Activated naive CD4-positive, alpha-beta T cell treated with anti-CD3 and anti-CD28 coated beads, Interleukin-2, amount 50 U/mL, for 24 hours (primary cell): ENCODE results near the gene CNGA4.

ENCODE experiments used
- H3K27ac Mint-ChIP-seq: one replicate; pipeline ENCODE4 v1.8.0; 2021; ENCODE audit warnings: mild to moderate bottlenecking, mixed read lengths
- H3K27me3 Mint-ChIP-seq: one replicate; pipeline ENCODE4 v1.8.0; 2021; ENCODE audit warnings: mixed read lengths
- H3K36me3 Mint-ChIP-seq: one replicate; pipeline ENCODE4 v1.8.0; 2021; ENCODE audit warnings: mixed read lengths
- H3K4me1 Mint-ChIP-seq: one replicate; pipeline ENCODE4 v1.8.0; 2021; ENCODE audit warnings: mixed read lengths
- H3K4me3 Mint-ChIP-seq: one replicate; pipeline ENCODE4 v1.8.0; 2021; ENCODE audit warnings: mild to moderate bottlenecking, mixed read lengths
- H3K9me3 Mint-ChIP-seq: one replicate; pipeline ENCODE4 v1.8.0; 2021; ENCODE audit warnings: mixed read lengths

The CNGA4 gene

GRCh38 chr11:6238902-6239301 is at the start of gene CNGA4:
TSS of gene CNGA4 (plus strand) at chr11:6239089. CDS start at chr11:6239207, 118 bp downstream.
- H3K27me3 Mint-ChIP-seq = no peaks in the 10 kb centered on the region
- H3K9me3 Mint-ChIP-seq = no peaks in the 10 kb centered on the region
- H3K27ac Mint-ChIP-seq = no peak within 1 kb of the TSS
- H3K4me1 Mint-ChIP-seq = peaks cover 13% of the 10 kb centered on the region
- H3K4me3 Mint-ChIP-seq = no peak within 1 kb of the TSS
- no peaks in the 10 kb centered on the region for H3K36me3 Mint-ChIP-seq

- no peak overlapping the region for H3K27ac Mint-ChIP-seq
- no peaks in the 10 kb centered on the region for H3K9me3 Mint-ChIP-seq
- peaks cover 5% of the 10 kb centered on the region for H3K4me1 Mint-ChIP-seq
- no peaks in the 10 kb centered on the region for H3K36me3 Mint-ChIP-seq
- no peak overlapping the region for H3K4me3 Mint-ChIP-seq
- H3K27me3 Mint-ChIP-seq = no peaks in the 10 kb centered on the region
Observed at GRCh38 chr11:6191742-6192141, 47.1 kb upstream of the CNGA4 start.

- H3K4me3 Mint-ChIP-seq = no peak overlapping the region
- no peaks in the 10 kb centered on the region for H3K9me3 Mint-ChIP-seq
- H3K36me3 Mint-ChIP-seq = no peaks in the 10 kb centered on the region
- H3K27me3 Mint-ChIP-seq = no peaks in the 10 kb centered on the region
- H3K27ac Mint-ChIP-seq = no peak overlapping the region
- H3K4me1 Mint-ChIP-seq = peaks cover 5% of the 10 kb centered on the region
Observed at GRCh38 chr11:6194065-6194581, 44.8 kb upstream of the CNGA4 start.

- H3K4me1 Mint-ChIP-seq = peaks cover 9% of the 10 kb centered on the region
- H3K36me3 Mint-ChIP-seq = no peaks in the 10 kb centered on the region
- H3K27me3 Mint-ChIP-seq = no peaks in the 10 kb centered on the region
- no peaks in the 10 kb centered on the region for H3K9me3 Mint-ChIP-seq
- H3K4me3 Mint-ChIP-seq = no peak overlapping the region
- no peak overlapping the region for H3K27ac Mint-ChIP-seq
Observed at GRCh38 chr11:6196396-6196795, 42.5 kb upstream of the CNGA4 start.

GRCh38 chr11:6197466-6198200 is 41.3 kb upstream of the CNGA4 start:
- H3K27me3 Mint-ChIP-seq = no peaks in the 10 kb centered on the region
- no peak overlapping the region for H3K27ac Mint-ChIP-seq
- no peaks in the 10 kb centered on the region for H3K9me3 Mint-ChIP-seq
- no peak overlapping the region for H3K4me3 Mint-ChIP-seq
- no peaks in the 10 kb centered on the region for H3K36me3 Mint-ChIP-seq
- peaks cover 9% of the 10 kb centered on the region for H3K4me1 Mint-ChIP-seq

- Mint-ChIP-seq H3K27ac (no peak within 1 kb of the TSS), H3K4me3 (no peak within 1 kb of the TSS), H3K27me3 (no peaks in the 10 kb centered on the region), H3K36me3 (no peaks in the 10 kb centered on the region), H3K4me1 (peaks cover 22% of the 10 kb centered on the region), H3K9me3 (no peaks in the 10 kb centered on the region)
Observed at GRCh38 chr11:6199174-6199810, 39.6 kb upstream of the CNGA4 start, which contains the start of gene OR52W1. TSS of gene OR52W1 (plus strand) at chr11:6199224. CDS start at chr11:6199224, 0 bp downstream.

DNA sequence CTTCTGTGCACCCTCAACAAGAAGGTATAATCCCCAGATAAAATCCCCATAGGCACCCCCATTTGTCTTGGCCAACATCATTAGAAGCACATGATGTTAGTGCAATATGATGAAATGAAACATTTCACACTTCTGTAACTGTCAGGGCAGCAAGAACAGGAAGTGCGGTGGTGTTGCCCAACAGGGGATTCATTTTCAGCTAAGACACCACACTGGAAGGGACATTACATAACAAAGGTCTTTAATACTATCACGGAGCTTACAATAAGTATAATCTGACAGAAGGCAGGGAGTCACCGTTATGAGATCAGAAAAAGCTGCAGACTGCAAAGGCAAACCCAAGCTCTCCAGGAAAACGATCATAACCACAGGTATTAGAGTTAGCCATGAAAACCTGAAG is 37.9 kb upstream of the CNGA4 start:
- no peaks in the 10 kb centered on the region for H3K27me3 Mint-ChIP-seq
- no peaks in the 10 kb centered on the region for H3K9me3 Mint-ChIP-seq
- H3K27ac Mint-ChIP-seq = peak overlapping the region; percentile 7
- peaks cover 32% of the 10 kb centered on the region for H3K4me1 Mint-ChIP-seq
- no peak overlapping the region for H3K4me3 Mint-ChIP-seq
- no peaks in the 10 kb centered on the region for H3K36me3 Mint-ChIP-seq

- no peak overlapping the region for H3K27ac Mint-ChIP-seq
- H3K27me3 Mint-ChIP-seq = no peaks in the 10 kb centered on the region
- H3K4me1 Mint-ChIP-seq = peaks cover 28% of the 10 kb centered on the region
- H3K4me3 Mint-ChIP-seq = no peak overlapping the region
- H3K36me3 Mint-ChIP-seq = peaks cover under 1% of the 10 kb centered on the region
- no peaks in the 10 kb centered on the region for H3K9me3 Mint-ChIP-seq
Observed at GRCh38 chr11:6201481-6201880, 37.4 kb upstream of the CNGA4 start.

GRCh38 chr11:6202041-6202440 is 36.8 kb upstream of the CNGA4 start:
- Mint-ChIP-seq H3K4me3 (no peak overlapping the region), H3K9me3 (no peaks in the 10 kb centered on the region), H3K4me1 (peaks cover 27% of the 10 kb centered on the region), H3K27ac (no peak overlapping the region), H3K27me3 (no peaks in the 10 kb centered on the region), H3K36me3 (peaks cover 3% of the 10 kb centered on the region)

GRCh38 chr11:6203327-6203726 is 35.6 kb upstream of the CNGA4 start:
- no peaks in the 10 kb centered on the region for H3K27me3 Mint-ChIP-seq
- H3K36me3 Mint-ChIP-seq = peaks cover 3% of the 10 kb centered on the region
- no peaks in the 10 kb centered on the region for H3K9me3 Mint-ChIP-seq
- H3K27ac Mint-ChIP-seq = no peak overlapping the region
- H3K4me1 Mint-ChIP-seq = peaks cover 27% of the 10 kb centered on the region
- no peak overlapping the region for H3K4me3 Mint-ChIP-seq

DNA sequence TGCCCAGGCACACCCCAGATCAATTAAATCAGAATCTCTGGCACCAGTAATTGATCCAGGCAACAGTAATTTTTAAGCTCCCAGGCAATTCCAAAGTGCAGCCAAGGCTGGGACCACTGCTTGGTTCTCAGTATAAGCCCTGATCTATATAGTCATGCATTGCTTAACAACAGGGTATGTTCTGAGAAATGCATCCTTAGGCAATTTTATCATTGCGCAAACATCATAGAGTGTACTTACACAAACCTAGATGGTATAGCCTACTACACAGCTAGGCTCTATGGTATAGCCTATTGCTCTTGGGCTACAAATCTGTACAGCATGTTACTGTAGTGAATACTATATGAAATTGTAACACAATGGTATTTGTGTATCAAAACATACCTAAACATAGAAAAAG is 34.2 kb upstream of the CNGA4 start:
- Mint-ChIP-seq H3K9me3 (no peaks in the 10 kb centered on the region), H3K27me3 (no peaks in the 10 kb centered on the region), H3K27ac (no peak overlapping the region), H3K36me3 (peaks cover 8% of the 10 kb centered on the region), H3K4me3 (no peak overlapping the region), H3K4me1 (peaks cover 27% of the 10 kb centered on the region)

DNA sequence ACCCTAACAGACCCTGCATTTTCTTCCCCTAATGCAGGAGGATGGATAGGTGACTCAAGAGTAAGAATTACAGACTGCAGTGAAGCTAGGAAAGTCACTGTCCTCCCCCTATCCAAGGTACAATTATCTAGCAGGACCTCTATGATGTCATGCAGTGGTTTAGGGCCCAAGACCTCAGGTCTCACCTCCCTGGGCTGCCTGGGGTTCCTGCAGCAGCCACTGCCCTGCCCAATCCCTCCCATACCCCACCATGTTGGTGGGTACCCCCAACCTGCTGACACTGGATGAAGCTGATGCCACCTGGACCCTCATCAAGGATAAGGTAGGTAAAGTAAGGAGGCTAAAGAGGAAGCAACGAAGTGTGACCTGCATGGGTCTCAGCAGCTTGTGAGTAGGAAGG is 33.5 kb upstream of the CNGA4 start, which contains the start of gene C11orf42:
C11orf42 (plus strand) TSS at position 192 of the 400 bp plus-strand sequence; CDS start at position 251, 59 bp downstream.
- H3K4me1 Mint-ChIP-seq = peaks cover 27% of the 10 kb centered on the region
- no peaks in the 10 kb centered on the region for H3K27me3 Mint-ChIP-seq
- H3K36me3 Mint-ChIP-seq = peaks cover 8% of the 10 kb centered on the region
- no peaks in the 10 kb centered on the region for H3K9me3 Mint-ChIP-seq
- no peak within 1 kb of the TSS for H3K27ac Mint-ChIP-seq
- no peak within 1 kb of the TSS for H3K4me3 Mint-ChIP-seq

DNA sequence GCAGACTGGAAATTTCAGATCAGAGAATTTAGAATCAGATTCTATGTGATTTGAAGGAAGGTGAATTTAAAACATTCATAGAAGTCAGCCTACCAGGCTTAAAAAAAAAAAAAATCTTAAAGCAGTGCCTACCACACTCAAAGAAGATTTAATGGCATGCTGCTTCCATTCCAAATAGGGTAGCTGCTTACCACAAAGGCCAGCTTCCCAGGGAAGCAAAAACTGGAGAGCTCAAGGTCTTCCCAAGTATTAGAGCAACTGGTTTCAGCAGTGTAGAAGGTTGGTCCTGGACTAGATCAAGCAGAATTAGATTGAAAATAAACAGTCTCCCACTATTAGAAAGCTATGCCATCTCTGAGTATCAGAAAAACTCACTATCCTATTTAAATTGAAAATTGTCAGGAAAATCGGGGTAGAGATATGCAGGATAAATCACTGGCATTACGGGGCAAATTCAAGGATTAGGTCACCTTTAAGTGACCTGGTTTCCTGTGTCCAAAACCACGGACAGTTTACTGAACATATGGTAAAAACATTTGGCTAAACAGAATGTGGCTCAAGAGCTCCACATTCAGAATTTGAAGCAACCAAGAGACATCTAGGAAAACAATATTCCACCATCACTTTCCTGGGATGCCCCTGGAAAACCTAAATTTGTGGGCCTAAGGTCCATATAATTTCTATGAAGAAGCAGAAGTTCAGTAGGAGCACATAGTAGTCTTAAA is 32.3 kb upstream of the CNGA4 start:
- Mint-ChIP-seq H3K4me1 (peaks cover 23% of the 10 kb centered on the region), H3K36me3 (peaks cover 10% of the 10 kb centered on the region), H3K9me3 (no peaks in the 10 kb centered on the region), H3K27me3 (no peaks in the 10 kb centered on the region), H3K4me3 (no peak overlapping the region), H3K27ac (no peak overlapping the region)

GRCh38 chr11:6209801-6210200 is 29.1 kb upstream of the CNGA4 start:
- Mint-ChIP-seq H3K27ac (no peak overlapping the region), H3K4me3 (no peak overlapping the region), H3K36me3 (peaks cover 10% of the 10 kb centered on the region), H3K9me3 (no peaks in the 10 kb centered on the region), H3K4me1 (peaks cover 5% of the 10 kb centered on the region), H3K27me3 (no peaks in the 10 kb centered on the region)

DNA sequence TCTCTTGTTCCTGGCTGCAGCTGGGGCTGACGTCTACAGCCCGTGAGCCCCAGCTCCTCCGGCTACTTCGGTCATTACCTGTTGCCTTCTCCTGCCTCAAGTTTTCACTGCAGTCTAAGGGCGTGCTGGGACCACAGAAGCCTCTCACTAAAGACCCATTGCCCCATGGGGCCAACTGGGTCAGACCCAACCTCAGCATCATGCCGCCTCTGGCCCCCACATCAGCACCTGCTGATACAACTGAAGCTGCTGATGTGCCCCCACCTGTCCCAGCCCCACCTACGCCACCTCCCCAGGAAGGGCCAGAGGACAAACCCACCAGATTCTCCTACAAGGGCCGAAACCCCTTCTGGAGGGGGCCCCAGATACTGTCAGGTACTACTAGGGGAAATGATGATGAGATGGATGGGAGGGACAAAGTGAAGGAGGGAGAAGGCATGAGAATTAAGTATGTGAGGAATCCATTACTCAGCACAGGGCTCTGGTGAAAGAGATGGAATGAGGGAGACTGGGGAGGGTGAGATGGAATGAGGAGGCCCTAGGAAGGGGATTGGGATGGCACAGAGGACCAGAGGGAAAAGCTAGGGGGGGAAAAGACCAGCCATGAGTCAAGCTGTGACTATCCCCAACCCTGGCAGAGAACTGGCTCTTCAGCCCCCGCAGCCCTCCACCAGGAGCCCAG is 28.5 kb upstream of the CNGA4 start:
- no peak overlapping the region for H3K27ac Mint-ChIP-seq
- no peak overlapping the region for H3K4me3 Mint-ChIP-seq
- H3K4me1 Mint-ChIP-seq = no peaks in the 10 kb centered on the region
- no peaks in the 10 kb centered on the region for H3K27me3 Mint-ChIP-seq
- peaks cover 13% of the 10 kb centered on the region for H3K36me3 Mint-ChIP-seq
- no peaks in the 10 kb centered on the region for H3K9me3 Mint-ChIP-seq
